GM10248 (cell line): ENCODE data around the gene SLC16A12.
"Not testable (repeated sequence)": the region's sequence is repeated elsewhere in the genome, so short reads cannot be mapped to it uniquely, and the experiment has no call there.

Experiments
- CTCF ChIA-PET: fragments of 300-600 bp; sonication (Branson Sonifier 250); formaldehyde crosslinking; extraction: SDS; loops from one replicate; lab custom pipeline; 2021; ENCODE audit warnings: antibody characterized with exemption; lab: Yijun Ruan, JAX
- POLR2A ChIA-PET: fragments of 350-650 bp; sonication (Branson Sonifier 250); formaldehyde crosslinking; extraction: SDS; loops from one replicate; lab custom pipeline; 2020; ENCODE audit warnings: antibody characterized with exemption; lab: Yijun Ruan, JAX
- DNase-seq: peaks from one replicate; pipeline ENCODE4 v3.0.0; 2012; ENCODE audit errors: extremely low spot score
- TF ChIP-seq, protein P1 (sequence below): IDR thresholded peaks from 2 replicates; pipeline ENCODE4 v1.5.1; 2012; ENCODE audit warnings: mild to moderate bottlenecking, low read depth; ENCODE audit errors: extremely low read depth, missing control alignments, control extremely low read depth

The SLC16A12 gene

DNA sequence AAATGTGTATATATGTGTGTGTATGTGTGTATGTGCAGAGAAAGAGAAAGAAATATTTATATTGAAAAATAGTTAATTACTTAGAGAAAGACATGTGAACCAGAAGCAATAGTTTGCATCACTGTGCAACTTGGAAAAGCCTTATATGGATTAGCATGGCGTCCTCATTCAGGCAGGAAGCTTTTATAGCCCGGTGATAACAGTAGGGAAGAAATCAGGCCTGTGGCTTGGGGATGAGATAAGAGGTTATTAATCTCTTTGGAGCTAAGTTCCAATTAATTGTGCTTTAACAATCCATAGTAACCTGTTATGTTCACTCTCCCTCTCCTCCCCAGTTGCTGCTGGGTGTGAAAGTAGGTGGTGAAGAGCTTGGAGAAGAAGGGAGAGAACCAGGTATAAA is 84.5 kb downstream of the SLC16A12 start:
- TF ChIP-seq, protein P1, sequence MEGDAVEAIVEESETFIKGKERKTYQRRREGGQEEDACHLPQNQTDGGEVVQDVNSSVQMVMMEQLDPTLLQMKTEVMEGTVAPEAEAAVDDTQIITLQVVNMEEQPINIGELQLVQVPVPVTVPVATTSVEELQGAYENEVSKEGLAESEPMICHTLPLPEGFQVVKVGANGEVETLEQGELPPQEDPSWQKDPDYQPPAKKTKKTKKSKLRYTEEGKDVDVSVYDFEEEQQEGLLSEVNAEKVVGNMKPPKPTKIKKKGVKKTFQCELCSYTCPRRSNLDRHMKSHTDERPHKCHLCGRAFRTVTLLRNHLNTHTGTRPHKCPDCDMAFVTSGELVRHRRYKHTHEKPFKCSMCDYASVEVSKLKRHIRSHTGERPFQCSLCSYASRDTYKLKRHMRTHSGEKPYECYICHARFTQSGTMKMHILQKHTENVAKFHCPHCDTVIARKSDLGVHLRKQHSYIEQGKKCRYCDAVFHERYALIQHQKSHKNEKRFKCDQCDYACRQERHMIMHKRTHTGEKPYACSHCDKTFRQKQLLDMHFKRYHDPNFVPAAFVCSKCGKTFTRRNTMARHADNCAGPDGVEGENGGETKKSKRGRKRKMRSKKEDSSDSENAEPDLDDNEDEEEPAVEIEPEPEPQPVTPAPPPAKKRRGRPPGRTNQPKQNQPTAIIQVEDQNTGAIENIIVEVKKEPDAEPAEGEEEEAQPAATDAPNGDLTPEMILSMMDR, result no peak
- DNase-seq, result no peak
- ChIA-PET POLR2A (no interaction called here), CTCF (no interaction called here)

DNA sequence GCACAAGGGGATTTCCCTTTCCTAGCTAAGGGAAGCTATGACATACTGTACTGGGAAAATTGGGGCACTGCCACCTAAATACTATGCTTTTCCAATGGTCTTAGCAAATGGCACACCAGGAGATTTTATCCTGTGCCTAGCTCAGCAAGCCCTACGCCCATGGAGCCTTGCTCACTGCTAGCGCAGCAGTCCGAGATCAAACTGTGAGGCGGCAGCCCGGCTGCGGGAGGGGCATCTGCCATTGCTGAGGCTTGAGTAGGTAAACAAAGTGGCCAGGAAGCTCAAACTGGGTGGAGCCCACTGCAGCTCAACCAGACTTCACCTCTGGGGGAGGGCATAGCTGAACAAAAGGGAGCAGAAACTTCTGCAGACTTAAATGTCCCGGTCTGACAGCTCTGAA is 90.6 kb downstream of the SLC16A12 start:
- DNase-seq, POLR2A ChIA-PET: not testable (repeated sequence)
- CTCF ChIA-PET, result interaction anchor here (0.9 kb wide), 1 partner anchor 48 kb away, joined by 3 read pairs; no protein-coding TSS in a partner anchor

DNA sequence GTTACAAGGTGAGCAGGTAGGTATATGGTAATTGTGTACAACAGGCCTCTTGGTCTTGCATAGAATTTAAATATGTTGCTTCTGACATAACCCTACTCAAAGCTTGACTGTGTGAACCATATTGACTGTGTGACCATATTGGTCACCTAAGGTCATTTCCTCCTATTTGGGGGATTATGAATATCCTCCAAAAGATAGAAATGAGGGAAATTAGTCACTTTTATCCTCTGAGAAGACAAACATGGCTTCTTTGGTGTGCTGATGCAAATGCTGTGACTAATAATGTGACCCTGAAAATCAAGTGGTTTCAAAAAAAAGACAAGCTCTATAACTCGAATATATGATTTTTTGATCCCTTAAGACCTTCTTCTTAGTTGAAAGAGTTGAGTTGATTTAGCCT is 93.1 kb downstream of the SLC16A12 start:
- ChIA-PET POLR2A (no interaction called here), CTCF (no interaction called here)
- TF ChIP-seq, protein P1, result no peak
- no peak for DNase-seq

DNA sequence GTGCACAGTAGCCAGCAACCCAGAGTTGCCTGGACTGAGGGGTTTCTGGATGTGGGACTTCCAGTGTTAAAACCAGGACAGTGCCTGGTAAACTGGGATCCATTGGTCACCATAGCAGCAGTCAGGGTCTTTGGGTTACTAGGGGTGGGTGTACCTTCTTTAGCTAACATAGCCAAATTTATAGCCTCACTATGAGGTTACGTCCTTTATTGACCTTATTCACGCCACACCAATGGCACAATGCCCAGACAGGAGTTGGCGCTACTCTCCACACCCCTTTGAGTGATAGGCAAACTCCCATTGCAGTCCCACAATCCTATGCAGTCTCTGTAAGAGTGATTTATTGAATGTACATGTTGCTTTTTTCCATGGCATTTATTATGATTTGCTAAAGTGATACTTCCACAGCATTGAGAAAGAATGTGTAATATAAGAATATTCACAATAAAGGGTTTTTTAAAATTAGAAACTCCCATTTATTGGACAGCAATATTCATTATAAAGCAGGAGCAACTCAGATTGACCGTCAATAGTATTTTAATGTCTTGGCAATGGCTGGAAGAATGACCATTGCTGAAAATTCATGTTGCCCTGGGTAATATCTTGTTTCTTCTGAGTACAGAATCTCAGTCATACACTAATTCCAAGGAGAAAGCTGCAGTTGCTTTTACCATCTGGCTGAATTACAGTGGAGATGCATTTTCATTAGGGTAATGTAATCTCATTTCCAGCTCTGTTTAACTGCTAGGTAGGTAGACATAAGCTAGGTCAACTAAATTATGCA is 95.0 kb downstream of the SLC16A12 start:
- no peak for DNase-seq
- ChIA-PET CTCF (interaction anchor here (1.1 kb wide), 1 partner anchor 8 kb away, joined by 3 read pairs; no protein-coding TSS in a partner anchor), POLR2A (no interaction called here)
- TF ChIP-seq, protein P1, result no peak

DNA sequence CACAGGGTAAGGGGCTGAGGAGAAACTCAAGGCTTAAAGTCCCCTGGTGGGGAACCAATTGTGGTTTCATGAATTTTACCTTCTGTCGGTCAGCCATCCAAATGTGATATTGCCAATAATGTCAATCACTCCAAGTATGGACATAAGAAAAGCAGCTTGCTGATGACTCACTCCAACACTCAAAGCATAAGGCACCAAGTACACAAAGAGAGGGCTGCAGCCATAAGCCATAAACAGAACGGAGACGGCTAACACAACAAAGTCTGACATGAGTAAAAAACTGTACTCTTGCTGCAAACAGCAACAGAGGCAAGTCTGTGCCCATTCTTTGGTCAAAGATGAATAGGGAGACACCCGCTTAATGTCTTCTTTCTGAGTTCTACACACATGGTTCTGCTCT is 96.9 kb downstream of the SLC16A12 start:
- CTCF ChIA-PET, result no interaction called here
- DNase-seq, result no peak
- TF ChIP-seq, protein P1, result no peak
- POLR2A ChIA-PET, result no interaction called here

DNA sequence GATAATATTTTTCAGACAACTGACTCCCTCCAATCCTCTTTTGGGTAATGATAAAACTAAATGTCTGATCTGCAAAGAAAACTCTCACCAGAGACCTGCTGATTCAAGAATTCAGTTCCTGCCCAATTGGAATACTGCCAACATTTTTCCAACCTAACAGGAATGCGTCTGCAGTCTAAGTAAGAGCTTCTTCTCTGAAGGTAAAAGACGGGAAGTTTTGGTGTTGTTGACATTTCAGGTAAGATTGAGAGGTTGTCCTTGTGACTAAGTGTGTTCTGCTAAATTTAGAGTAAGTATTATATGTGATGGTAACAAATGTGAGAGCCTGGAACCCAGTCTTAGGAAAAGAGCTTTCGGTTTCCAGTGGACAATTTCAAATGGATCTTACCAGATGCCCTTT is 103.4 kb downstream of the SLC16A12 start:
- ChIA-PET CTCF (interaction anchor here (1.0 to 2.3 kb wide), 5 partner anchors 9 to 133 kb away, joined by 3 to 5 read pairs (median 4); no protein-coding TSS in a partner anchor), POLR2A (no interaction called here)
- no peak for DNase-seq
- TF ChIP-seq, protein P1, result no peak

DNA sequence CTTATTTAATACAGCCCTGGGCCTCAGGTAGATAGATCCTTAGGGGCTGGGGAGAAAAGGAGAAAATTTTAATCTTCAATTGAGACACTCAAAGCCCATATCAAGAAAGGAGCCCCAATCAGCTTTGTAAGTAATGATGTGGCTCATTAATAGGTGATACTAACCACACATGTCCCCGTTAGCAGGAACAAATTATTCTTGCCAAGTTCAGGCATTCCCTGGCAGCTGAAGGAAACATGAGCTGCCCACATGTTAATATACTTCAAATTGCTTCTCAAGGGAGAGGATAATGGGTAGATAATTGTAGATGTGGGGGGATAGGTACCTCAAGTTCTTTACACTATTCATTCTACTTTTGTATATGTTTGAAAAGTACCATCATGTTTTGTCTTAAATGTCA is 106.5 kb downstream of the SLC16A12 start:
- TF ChIP-seq, protein P1, result no peak
- no peak for DNase-seq
- ChIA-PET CTCF (interaction anchor here (1.0 to 2.0 kb wide), 3 partner anchors 8 to 134 kb away, joined by 4 to 6 read pairs (median 5); no protein-coding TSS in a partner anchor), POLR2A (no interaction called here)
